T-helper 17 cell (primary cell): ENCODE measurements around the gene FBN3. TPM values are rescaled to one million over a fixed set of nuclear protein-coding genes. Genes with fewer than 3 reads are reported as not detected.
A peak's percentile ranks its signal among the peaks of the same experiment; 100 is the strongest.

ENCODE experiments used
- ATAC-seq: fragments of 150-1000 bp; cut with Tn5 transposase; 2 replicates; pipeline ENCODE4 v1.10.0; 2021; ENCODE audit warnings: mild to moderate bottlenecking, moderate library complexity
- DNase-seq, 3 donors: peaks; one replicate each; pipeline versions ENCODE4 v3.0.0 to v3.0.0-alpha.2; 2020 to 2021
- H3K9me3 ChIP-seq: one replicate; pipeline ENCODE4 v1.7.0; 2013; ENCODE audit warnings: low read length, mild to moderate bottlenecking; ENCODE audit not compliant: control insufficient read depth, poor library complexity, severe bottlenecking
- H3K27ac Mint-ChIP-seq: one replicate; pipeline ENCODE4 v1.8.0; 2022; ENCODE audit warnings: mild to moderate bottlenecking, moderate library complexity, mixed read lengths
- H3K27me3 Mint-ChIP-seq: one replicate; pipeline ENCODE4 v1.8.0; 2022; ENCODE audit warnings: mixed read lengths
- H3K36me3 Mint-ChIP-seq: one replicate; pipeline ENCODE4 v1.8.0; 2022; ENCODE audit warnings: low read depth, mixed read lengths
- H3K4me1 Mint-ChIP-seq: one replicate; pipeline ENCODE4 v1.8.0; 2022; ENCODE audit warnings: mild to moderate bottlenecking, mixed read lengths
- H3K4me3 Mint-ChIP-seq: one replicate; pipeline ENCODE4 v1.8.0; 2022; ENCODE audit warnings: mild to moderate bottlenecking, moderate library complexity, mixed read lengths
- total RNA-seq, 4 donors: library from RNA in 2 of 4; stranded (reverse) in 2 of 4; gene quantifications; one replicate each; pipeline ENCODE4 v1.2.3 and lab custom pipeline; 2022 to 2026

Gene FBN3
- total RNA-seq, 2 donors from 2014 or later, result not detected

- peak; percentile 97 for ATAC-seq
- no peaks in the 10 kb centered on the region for H3K9me3 ChIP-seq
- Mint-ChIP-seq H3K27me3 (no peaks in the 10 kb centered on the region), H3K4me3 (no peak overlapping the region), H3K4me1 (peaks cover 7% of the 10 kb centered on the region), H3K27ac (no peak overlapping the region), H3K36me3 (no peaks in the 10 kb centered on the region)
- DNase-seq, result peak in 2 of 3 donors; percentile 22 to 30
Observed at GRCh38 chr19:8017808-8018207, 131.6 kb downstream of the FBN3 start.

Other genes starting within 250 kb of the FBN3 start
- gene MAP2K7, start 245.7 kb downstream of the FBN3 start, total RNA-seq, result 100 to 1,000 TPM; 104 to 107 TPM
- 1 to 10 TPM; 1.4 to 1.7 TPM for gene TGFBR3L, start 234.8 kb downstream of the FBN3 start, total RNA-seq
- gene SNAPC2, start 229.3 kb downstream of the FBN3 start, total RNA-seq, result 10 to 100 TPM; 12.6 to 16.0 TPM
- not detected for gene CTXN1, start 223.5 kb downstream of the FBN3 start, total RNA-seq
- 10 to 100 TPM; 89.5 to 93.1 TPM for gene TIMM44, start 205.9 kb downstream of the FBN3 start, total RNA-seq
- 10 to 100 TPM; 37.5 to 40.7 TPM for gene ELAVL1, start 144.0 kb downstream of the FBN3 start, total RNA-seq
- not detected for gene CCL25, start 96.8 kb downstream of the FBN3 start, total RNA-seq
- gene CERS4, start 59.8 kb upstream of the FBN3 start, total RNA-seq, result 10 to 100 TPM; 12.2 to 22.1 TPM
- gene CD320, start 158.8 kb upstream of the FBN3 start, total RNA-seq, result 10 to 100 TPM; 21.1 to 27.4 TPM
- 10 to 100 TPM; 24.4 to 31.9 TPM for gene NDUFA7, start 171.8 kb upstream of the FBN3 start, total RNA-seq
- 1,000 to 10,000 TPM; 3,190 to 3,198 TPM for gene RPS28, start 171.9 kb upstream of the FBN3 start, total RNA-seq
- gene KANK3, start 193.7 kb upstream of the FBN3 start, total RNA-seq, result 1 to 10 TPM; 2.6 to 2.9 TPM
- gene ANGPTL4, start 214.6 kb upstream of the FBN3 start, total RNA-seq, result not detected
- 10 to 100 TPM; 81.6 to 90.1 TPM for gene RAB11B, start 240.8 kb upstream of the FBN3 start, total RNA-seq